MM.1S (cell line): ENCODE measurements around the gene SCIN.

Experiments
- DNase-seq: peaks from one replicate; pipeline ENCODE4 v3.0.0-alpha.2; 2015
- H2AFZ ChIP-seq: fragments of 300-600 bp; sonication (generic); 2 replicates; pipeline ENCODE4 v1.6.0; 2016; ENCODE audit warnings: antibody characterized with exemption, low read length
- H3F3A ChIP-seq: fragments of 300-600 bp; sonication (generic); 2 replicates; pipeline ENCODE4 v1.6.1; 2016; ENCODE audit warnings: mild to moderate bottlenecking, antibody characterized with exemption, low read length, moderate library complexity, mixed read lengths; ENCODE audit not compliant: insufficient read depth
- H3K27ac ChIP-seq: fragments of 300-600 bp; sonication (generic); 2 replicates; pipeline ENCODE4 v1.5.1; 2016; ENCODE audit warnings: mild to moderate bottlenecking, low read length
- H3K27me3 ChIP-seq: fragments of 300-600 bp; sonication (generic); replicated peaks from 2 replicates; pipeline ENCODE4 v1.6.0; 2016; ENCODE audit warnings: low read length; ENCODE audit not compliant: insufficient read depth
- H3K36me3 ChIP-seq: fragments of 300-600 bp; sonication (generic); replicated peaks from 2 replicates; pipeline ENCODE4 v1.6.1; 2016; ENCODE audit warnings: mild to moderate bottlenecking, low read length, mixed read lengths; ENCODE audit not compliant: insufficient read depth
- H3K4me1 ChIP-seq: fragments of 300-600 bp; sonication (generic); 2 replicates; pipeline ENCODE4 v1.6.1; 2016; ENCODE audit warnings: low read length, mixed read lengths
- H3K4me2 ChIP-seq: fragments of 300-600 bp; sonication (generic); 2 replicates; pipeline ENCODE4 v1.6.0; 2016; ENCODE audit warnings: low read depth, low read length
- H3K4me3 ChIP-seq: fragments of 300-600 bp; sonication (generic); 2 replicates; pipeline ENCODE4 v1.5.1; 2016; ENCODE audit warnings: low read length, mixed read lengths
- H3K79me2 ChIP-seq: fragments of 300-600 bp; sonication (generic); 2 replicates; pipeline ENCODE4 v1.6.1; 2016; ENCODE audit warnings: mixed run types, low read length, mixed read lengths
- H3K9ac ChIP-seq: fragments of 300-600 bp; sonication (generic); 2 replicates; pipeline ENCODE4 v1.6.1; 2016; ENCODE audit warnings: low read length, mixed read lengths
- H3K9me2 ChIP-seq: fragments of 300-600 bp; sonication (generic); replicated peaks from 2 replicates; pipeline ENCODE4 v1.6.1; 2016; ENCODE audit warnings: mild to moderate bottlenecking, low read length, mixed read lengths; ENCODE audit not compliant: insufficient read depth
- H3K9me3 ChIP-seq: fragments of 300-600 bp; sonication (generic); replicated peaks from 2 replicates; pipeline ENCODE4 v1.6.1; 2016; ENCODE audit warnings: mild to moderate bottlenecking, low read length, mixed read lengths; ENCODE audit not compliant: insufficient read depth
- H4K20me1 ChIP-seq: fragments of 300-600 bp; sonication (generic); 2 replicates; pipeline ENCODE4 v1.6.1; 2016; ENCODE audit warnings: mild to moderate bottlenecking, low read length, moderate library complexity, mixed read lengths; ENCODE audit not compliant: insufficient read depth
- EZH2 ChIP-seq: fragments of 300-600 bp; sonication (generic); optimal IDR thresholded peaks from 2 replicates; pipeline ENCODE3; 2017; ENCODE audit warnings: low read depth, mild to moderate bottlenecking, antibody characterized with exemption, low read length, mixed read lengths
- EZH2phosphoT487 ChIP-seq: fragments of 300-600 bp; sonication (generic); IDR thresholded peaks from 2 replicates; pipeline ENCODE4 v1.6.1; 2018; ENCODE audit warnings: antibody characterized with exemption, low read length
- TF ChIP-seq, protein P1 (sequence below): fragments of 300-600 bp; sonication (generic); IDR thresholded peaks from 2 replicates; pipeline ENCODE4 v1.5.1; 2016; ENCODE audit warnings: antibody characterized with exemption, low read length, mixed read lengths

SCIN gene

GRCh38 chr7:12630513-12630819 is 59.9 kb downstream of the SCIN start:
- Histone ChIP-seq H3K4me3 (no peak overlapping the region), H3K4me1 (no peaks in the 10 kb centered on the region), H3F3A (no peaks in the 10 kb centered on the region), H3K9me2 (no peaks in the 10 kb centered on the region), H3K27ac (no peak overlapping the region), H4K20me1 (no peaks in the 10 kb centered on the region), H3K79me2 (no peaks in the 10 kb centered on the region), H3K36me3 (no peaks in the 10 kb centered on the region), H3K9me3 (no peaks in the 10 kb centered on the region), H3K4me2 (no peak overlapping the region), H3K9ac (no peak overlapping the region), H3K27me3 (no peaks in the 10 kb centered on the region), H2AFZ (no peak overlapping the region)
- DNase-seq = no peak
- TF ChIP-seq EZH2phosphoT487 (no peak), EZH2 (no peak)
- TF ChIP-seq, protein P1, sequence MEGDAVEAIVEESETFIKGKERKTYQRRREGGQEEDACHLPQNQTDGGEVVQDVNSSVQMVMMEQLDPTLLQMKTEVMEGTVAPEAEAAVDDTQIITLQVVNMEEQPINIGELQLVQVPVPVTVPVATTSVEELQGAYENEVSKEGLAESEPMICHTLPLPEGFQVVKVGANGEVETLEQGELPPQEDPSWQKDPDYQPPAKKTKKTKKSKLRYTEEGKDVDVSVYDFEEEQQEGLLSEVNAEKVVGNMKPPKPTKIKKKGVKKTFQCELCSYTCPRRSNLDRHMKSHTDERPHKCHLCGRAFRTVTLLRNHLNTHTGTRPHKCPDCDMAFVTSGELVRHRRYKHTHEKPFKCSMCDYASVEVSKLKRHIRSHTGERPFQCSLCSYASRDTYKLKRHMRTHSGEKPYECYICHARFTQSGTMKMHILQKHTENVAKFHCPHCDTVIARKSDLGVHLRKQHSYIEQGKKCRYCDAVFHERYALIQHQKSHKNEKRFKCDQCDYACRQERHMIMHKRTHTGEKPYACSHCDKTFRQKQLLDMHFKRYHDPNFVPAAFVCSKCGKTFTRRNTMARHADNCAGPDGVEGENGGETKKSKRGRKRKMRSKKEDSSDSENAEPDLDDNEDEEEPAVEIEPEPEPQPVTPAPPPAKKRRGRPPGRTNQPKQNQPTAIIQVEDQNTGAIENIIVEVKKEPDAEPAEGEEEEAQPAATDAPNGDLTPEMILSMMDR = no peak

DNA sequence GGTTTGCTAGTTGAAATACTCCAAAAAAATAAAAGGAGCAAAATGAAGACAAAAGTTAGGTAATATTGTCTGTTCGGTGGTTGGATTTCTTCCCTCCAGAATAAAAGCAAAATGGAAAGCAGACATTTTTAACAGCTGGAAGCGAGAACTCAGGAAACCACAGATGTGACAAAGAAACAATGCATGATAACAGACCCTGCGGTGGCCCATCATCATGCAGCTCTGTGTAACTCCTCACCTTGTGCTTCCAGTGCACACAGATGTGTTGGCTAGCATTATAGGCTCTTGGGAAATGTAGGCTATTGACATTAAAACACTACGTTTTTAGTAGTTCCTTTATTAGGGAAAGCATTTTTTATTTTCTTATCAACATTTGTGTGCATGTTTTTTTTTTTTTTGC is 63.1 kb downstream of the SCIN start:
- Histone ChIP-seq H3K9me2 (no peaks in the 10 kb centered on the region), H3K36me3 (no peaks in the 10 kb centered on the region), H3K9me3 (no peaks in the 10 kb centered on the region), H3K79me2 (no peaks in the 10 kb centered on the region), H3K4me3 (no peak overlapping the region), H3K4me2 (no peak overlapping the region), H3K9ac (no peak overlapping the region), H3K4me1 (peaks cover 8% of the 10 kb centered on the region), H3F3A (peaks cover 6% of the 10 kb centered on the region; the same call in 1 of the 2 replicates), H2AFZ (no peak overlapping the region), H3K27ac (no peak overlapping the region), H4K20me1 (no peaks in the 10 kb centered on the region), H3K27me3 (no peaks in the 10 kb centered on the region)
- TF ChIP-seq EZH2 = no peak
- TF ChIP-seq, protein P1 = no peak
- no peak for TF ChIP-seq EZH2phosphoT487
- no peak for DNase-seq

GRCh38 chr7:12635830-12636229 is 65.3 kb downstream of the SCIN start:
- H3F3A ChIP-seq = peaks cover 6% of the 10 kb centered on the region; the same call in 1 of the 2 replicates
- peak overlapping the region; percentile 26; the same call in 1 of the 2 replicates for H3K9ac ChIP-seq
- H3K27ac ChIP-seq = no peak overlapping the region
- H3K9me3 ChIP-seq = no peaks in the 10 kb centered on the region
- peak overlapping the region; percentile 68 for H2AFZ ChIP-seq
- H3K9me2 ChIP-seq = no peaks in the 10 kb centered on the region
- no peak for TF ChIP-seq EZH2
- TF ChIP-seq, protein P1 = no peak
- no peak for TF ChIP-seq EZH2phosphoT487
- H3K4me2 ChIP-seq = peak overlapping the region; percentile 61
- H3K79me2 ChIP-seq = no peaks in the 10 kb centered on the region
- H3K4me1 ChIP-seq = peaks cover 12% of the 10 kb centered on the region
- H4K20me1 ChIP-seq = no peaks in the 10 kb centered on the region
- peak; percentile 82 for DNase-seq
- no peaks in the 10 kb centered on the region for H3K36me3 ChIP-seq
- H3K4me3 ChIP-seq = peak overlapping the region; percentile 59
- no peaks in the 10 kb centered on the region for H3K27me3 ChIP-seq
